ENCODE measurements around the gene JUP.

The JUP gene

DNA sequence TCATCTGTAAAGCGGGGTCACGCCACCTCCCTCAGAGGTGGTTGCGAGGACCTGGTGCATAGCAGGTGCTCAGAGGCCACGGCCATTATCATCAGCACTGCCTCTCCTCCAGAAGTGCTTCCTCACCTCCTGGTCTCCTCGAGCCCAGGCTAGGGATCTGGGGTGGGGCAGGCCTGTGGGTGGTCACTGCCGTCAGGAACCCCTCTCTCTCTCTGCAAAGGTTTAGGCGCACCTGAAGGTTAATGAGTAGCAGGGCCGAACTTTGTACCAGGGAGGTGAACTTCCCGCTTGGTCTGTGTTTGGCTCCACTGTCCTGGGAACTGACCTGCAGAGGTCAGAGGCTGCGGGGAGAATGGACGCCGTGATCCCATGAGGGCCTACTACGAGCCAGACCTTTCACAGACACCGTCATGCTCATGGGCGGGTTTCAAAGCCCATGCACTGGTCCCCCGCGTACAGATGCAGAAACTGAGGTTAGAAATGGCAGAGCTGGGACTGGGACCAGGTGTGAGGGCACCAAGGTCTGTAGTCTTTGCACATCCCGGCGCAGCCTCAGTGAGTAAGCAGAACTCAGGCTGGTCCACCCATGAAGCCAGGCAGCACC, 13.8 kb downstream of the JUP start:
- Histone ChIP-seq H3K9me3 (ENCODE audit: control insufficient read depth, low read length) (no peaks in the 10 kb centered on the region), H3K4me3 (ENCODE audit: low read length) (peak overlapping the region; percentile 27), H3K4me1 (ENCODE audit: control insufficient read depth, insufficient read depth, low read length) (peaks cover 67% of the 10 kb centered on the region), H3K27me3 (ENCODE audit: control insufficient read depth, insufficient read depth, low read length) (no peaks in the 10 kb centered on the region), H3K9ac (ENCODE audit: low read length) (peak overlapping the region; percentile 66), H3K36me3 (ENCODE audit: control insufficient read depth, insufficient read depth, low read length) (peaks cover 25% of the 10 kb centered on the region)

DNA sequence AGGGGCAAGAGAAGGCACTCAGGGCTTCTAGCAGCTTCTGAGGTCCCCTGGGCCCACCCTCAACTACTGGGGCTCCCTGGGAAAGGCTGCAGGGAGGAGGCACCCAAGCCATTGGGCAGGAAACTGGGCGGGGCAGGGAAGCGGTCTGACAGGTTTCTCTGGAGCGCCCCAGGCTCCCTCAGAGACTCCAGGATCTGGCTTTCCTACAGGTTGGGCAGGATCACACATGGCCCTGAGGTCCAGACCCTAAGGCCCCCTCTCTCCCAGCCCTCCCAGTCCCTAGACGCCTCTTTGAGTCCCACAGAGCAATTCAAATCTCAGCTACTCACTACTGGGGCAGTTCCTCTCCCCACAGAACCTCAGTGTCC, 14.3 kb downstream of the JUP start:
- Histone ChIP-seq H3K9ac (ENCODE audit: low read length) (peak overlapping the region; percentile 66), H3K9me3 (ENCODE audit: control insufficient read depth, low read length) (no peaks in the 10 kb centered on the region), H3K27me3 (ENCODE audit: control insufficient read depth, insufficient read depth, low read length) (no peaks in the 10 kb centered on the region), H3K4me1 (ENCODE audit: control insufficient read depth, insufficient read depth, low read length) (peaks cover 62% of the 10 kb centered on the region), H3K36me3 (ENCODE audit: control insufficient read depth, insufficient read depth, low read length) (peaks cover 30% of the 10 kb centered on the region), H3K4me3 (ENCODE audit: low read length) (peak overlapping the region; percentile 27)

DNA sequence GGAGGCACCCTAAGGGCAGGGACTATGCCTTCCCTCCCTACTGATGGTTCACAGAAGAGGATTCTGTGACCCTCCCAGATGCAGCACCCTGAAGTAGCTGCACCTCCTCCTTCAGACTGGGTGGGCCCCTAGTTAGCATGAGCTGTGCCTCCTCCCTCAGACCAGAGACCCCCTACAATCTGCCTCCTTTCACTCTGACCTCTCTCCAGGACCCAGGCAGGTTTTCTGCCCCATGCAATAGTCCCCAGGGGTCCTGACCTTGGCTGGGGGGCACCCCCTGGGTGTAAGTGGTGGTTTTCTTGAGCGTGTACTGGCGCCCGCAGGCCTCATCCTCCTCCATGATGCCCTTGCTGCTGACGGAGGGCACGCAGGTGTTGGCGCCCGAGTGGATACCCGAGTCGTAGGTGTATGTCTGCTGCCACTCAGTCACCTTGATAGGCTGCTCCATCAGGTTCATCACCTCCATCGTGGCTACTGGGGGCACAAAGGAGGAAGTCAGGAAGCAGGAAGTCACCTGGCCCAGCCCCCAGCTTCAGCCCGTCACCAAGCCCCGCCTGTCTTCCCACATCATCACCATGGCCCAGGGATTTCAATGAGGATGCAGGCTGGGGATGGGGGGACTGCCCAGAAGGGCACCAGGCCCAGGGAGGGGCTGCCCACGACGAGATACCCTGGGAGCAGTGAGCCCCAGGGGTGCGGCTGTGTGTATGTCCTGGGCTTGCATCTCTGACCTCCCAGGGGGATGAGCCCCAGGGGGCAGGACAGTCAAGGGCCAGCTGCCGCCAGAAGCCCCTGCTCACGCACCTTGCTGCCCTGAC, 14.9 kb downstream of the JUP start:
- H3K9ac ChIP-seq (ENCODE audit: low read length): peak overlapping the region; percentile 66
- no peaks in the 10 kb centered on the region for H3K9me3 ChIP-seq (ENCODE audit: control insufficient read depth, low read length)
- H3K36me3 ChIP-seq (ENCODE audit: control insufficient read depth, insufficient read depth, low read length): peaks cover 30% of the 10 kb centered on the region
- H3K4me1 ChIP-seq (ENCODE audit: control insufficient read depth, insufficient read depth, low read length): peaks cover 56% of the 10 kb centered on the region
- H3K4me3 ChIP-seq (ENCODE audit: low read length): peak overlapping the region; percentile 9
- H3K27me3 ChIP-seq (ENCODE audit: control insufficient read depth, insufficient read depth, low read length): no peaks in the 10 kb centered on the region

DNA sequence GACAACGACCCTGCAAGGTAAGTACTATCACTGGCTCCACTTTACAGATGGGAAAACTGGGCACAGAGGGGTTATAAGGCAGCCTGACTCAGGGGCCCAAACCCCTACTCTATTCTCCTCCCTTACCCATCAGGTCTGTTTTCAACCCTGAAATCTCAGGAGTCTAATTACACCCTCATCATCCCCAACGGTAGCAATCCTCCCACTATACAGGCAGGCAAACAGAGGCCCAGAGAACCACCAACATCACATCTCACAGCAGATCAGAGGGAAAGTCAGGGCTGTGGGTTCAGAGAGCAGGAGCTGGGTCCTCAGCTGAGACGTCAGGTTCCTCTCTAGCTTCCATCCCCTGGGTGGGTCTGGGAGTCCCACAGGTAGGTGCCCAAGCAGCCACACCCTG, 16.5 kb downstream of the JUP start:
- Histone ChIP-seq H3K4me3 (ENCODE audit: low read length) (no peak overlapping the region), H3K27me3 (ENCODE audit: control insufficient read depth, insufficient read depth, low read length) (no peaks in the 10 kb centered on the region), H3K9ac (ENCODE audit: low read length) (no peak overlapping the region), H3K36me3 (ENCODE audit: control insufficient read depth, insufficient read depth, low read length) (peaks cover 37% of the 10 kb centered on the region), H3K9me3 (ENCODE audit: control insufficient read depth, low read length) (no peaks in the 10 kb centered on the region), H3K4me1 (ENCODE audit: control insufficient read depth, insufficient read depth, low read length) (peaks cover 40% of the 10 kb centered on the region)

DNA sequence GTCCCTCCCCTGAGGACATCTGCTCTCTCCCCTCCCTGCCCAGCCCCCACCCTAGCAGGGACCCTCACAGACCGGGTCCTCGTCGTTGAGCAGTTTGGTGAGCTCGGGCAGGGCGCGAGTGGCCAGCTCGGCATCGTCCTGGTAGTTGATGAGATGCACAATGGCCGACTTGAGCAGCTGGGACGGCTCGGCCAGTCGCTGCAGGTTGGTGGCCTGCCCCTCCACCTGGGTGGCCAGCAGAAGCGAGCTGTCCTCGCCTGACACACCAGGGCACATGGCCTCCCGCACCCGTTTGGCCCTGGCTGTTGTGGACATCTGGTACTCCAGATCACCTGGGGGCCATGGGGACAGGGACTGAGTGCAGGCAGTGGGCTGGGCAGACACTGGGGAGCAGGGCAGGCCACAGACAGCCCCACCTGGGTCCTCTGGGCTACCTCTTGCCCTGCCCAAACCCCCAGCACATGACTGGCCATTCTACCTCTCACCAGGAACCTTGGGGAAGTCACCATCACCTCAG, 17.1 kb downstream of the JUP start:
- Histone ChIP-seq H3K4me1 (ENCODE audit: control insufficient read depth, insufficient read depth, low read length) (peaks cover 34% of the 10 kb centered on the region), H3K36me3 (ENCODE audit: control insufficient read depth, insufficient read depth, low read length) (peaks cover 43% of the 10 kb centered on the region), H3K9ac (ENCODE audit: low read length) (no peak overlapping the region), H3K27me3 (ENCODE audit: control insufficient read depth, insufficient read depth, low read length) (no peaks in the 10 kb centered on the region), H3K4me3 (ENCODE audit: low read length) (no peak overlapping the region), H3K9me3 (ENCODE audit: control insufficient read depth, low read length) (no peaks in the 10 kb centered on the region)

DNA sequence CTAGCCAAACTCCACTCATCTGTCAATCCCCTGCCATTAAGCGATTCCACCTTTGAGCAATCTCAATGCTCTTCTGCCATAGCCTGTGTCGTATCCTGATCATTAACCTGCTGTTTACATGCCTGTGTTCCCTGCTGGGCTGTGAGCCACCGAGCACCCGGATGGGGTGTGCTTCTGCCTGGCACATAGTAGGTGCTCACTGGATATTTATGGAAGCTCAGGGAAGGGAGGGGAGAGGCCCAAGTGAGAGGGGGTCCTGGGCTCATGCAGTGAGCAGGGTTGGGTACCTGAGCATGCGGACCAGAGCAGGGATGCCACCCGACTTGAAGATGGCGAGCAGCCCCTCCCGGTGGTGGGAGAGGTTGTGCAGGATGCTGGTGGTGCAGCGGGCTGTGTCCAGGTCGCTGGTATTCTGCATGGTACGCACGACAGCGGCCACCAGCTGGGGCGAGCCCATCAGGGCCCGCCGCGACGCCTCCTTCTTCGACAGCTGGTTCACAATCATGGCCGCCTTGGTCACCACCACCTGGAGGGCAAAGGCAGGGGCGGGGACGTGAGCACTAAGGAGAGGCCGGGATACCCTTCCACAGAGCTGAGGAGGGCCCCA, 17.7 kb downstream of the JUP start:
- H3K36me3 ChIP-seq (ENCODE audit: control insufficient read depth, insufficient read depth, low read length): peaks cover 46% of the 10 kb centered on the region
- H3K27me3 ChIP-seq (ENCODE audit: control insufficient read depth, insufficient read depth, low read length): no peaks in the 10 kb centered on the region
- no peak overlapping the region for H3K4me3 ChIP-seq (ENCODE audit: low read length)
- H3K9ac ChIP-seq (ENCODE audit: low read length): no peak overlapping the region
- H3K4me1 ChIP-seq (ENCODE audit: control insufficient read depth, insufficient read depth, low read length): peaks cover 28% of the 10 kb centered on the region
- H3K9me3 ChIP-seq (ENCODE audit: control insufficient read depth, low read length): no peaks in the 10 kb centered on the region

DNA sequence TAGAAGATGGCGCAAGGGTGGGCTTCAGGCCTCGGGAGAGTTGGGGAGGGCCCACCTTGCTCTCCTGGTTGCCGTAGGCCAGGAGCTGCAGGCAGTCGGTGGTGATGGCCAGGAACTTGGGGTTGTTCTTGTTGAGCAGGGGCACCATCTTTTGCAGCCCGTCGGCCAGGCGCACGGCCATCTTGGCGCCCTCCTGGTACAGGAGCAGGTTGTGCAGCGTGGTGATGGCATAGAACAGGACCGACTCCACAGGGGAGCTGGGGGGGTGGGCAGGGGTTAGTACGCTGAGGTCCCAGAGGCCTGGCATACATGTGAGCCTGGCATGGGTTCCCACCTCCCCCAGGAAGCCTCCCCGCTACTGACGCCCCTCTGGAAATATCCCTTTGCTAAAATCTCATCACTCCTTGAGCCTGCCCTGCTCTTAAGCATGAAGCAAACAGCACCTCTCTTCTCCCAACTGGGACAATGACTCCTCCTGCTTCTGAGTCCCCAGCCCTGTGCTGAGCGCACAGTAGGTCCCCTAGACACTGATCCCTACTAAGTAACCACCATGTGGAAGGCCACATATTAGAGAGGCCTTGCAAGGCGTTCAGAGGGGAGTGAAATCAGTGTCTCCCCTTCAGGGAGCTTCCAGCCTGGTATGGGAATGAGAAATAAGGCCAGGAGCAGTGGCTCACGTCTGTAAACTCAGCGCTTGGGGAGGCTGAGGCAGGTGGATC, 19.0 kb downstream of the JUP start:
- Histone ChIP-seq H3K9ac (ENCODE audit: low read length) (no peak overlapping the region), H3K36me3 (ENCODE audit: control insufficient read depth, insufficient read depth, low read length) (peaks cover 59% of the 10 kb centered on the region)

DNA sequence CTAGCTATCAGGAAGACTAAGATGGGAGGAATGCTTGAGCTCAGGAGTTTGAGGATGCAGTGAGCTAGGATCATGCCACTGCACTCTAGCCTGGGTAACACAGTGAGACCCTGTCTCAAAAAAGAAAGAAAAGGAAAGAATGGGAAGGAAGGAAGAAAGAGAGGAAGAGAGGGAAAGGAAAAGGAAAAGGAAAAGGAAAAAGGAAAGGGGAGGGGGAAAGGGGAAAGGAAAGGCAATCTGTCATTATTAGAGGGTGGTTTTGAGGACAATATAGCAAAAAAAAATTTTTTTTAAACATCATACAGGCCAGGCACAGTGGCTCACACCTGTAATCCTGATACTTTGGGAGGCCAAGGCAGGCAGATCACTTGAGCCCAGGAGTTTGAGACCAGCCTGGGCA, 20.4 kb downstream of the JUP start:
- no peak overlapping the region for H3K4me3 ChIP-seq (ENCODE audit: low read length)
- H3K36me3 ChIP-seq (ENCODE audit: control insufficient read depth, insufficient read depth, low read length): peaks cover 56% of the 10 kb centered on the region
- H3K4me1 ChIP-seq (ENCODE audit: control insufficient read depth, insufficient read depth, low read length): peaks cover 1% of the 10 kb centered on the region

More for the DNA sequence above, 19.0 kb downstream of the JUP start:
- H3K4me1 ChIP-seq (ENCODE audit: control insufficient read depth, insufficient read depth, low read length): peaks cover 14% of the 10 kb centered on the region
- H3K9me3 ChIP-seq (ENCODE audit: control insufficient read depth, low read length): no peaks in the 10 kb centered on the region
- H3K4me3 ChIP-seq (ENCODE audit: low read length): no peak overlapping the region
- no peaks in the 10 kb centered on the region for H3K27me3 ChIP-seq (ENCODE audit: control insufficient read depth, insufficient read depth, low read length)

DNA sequence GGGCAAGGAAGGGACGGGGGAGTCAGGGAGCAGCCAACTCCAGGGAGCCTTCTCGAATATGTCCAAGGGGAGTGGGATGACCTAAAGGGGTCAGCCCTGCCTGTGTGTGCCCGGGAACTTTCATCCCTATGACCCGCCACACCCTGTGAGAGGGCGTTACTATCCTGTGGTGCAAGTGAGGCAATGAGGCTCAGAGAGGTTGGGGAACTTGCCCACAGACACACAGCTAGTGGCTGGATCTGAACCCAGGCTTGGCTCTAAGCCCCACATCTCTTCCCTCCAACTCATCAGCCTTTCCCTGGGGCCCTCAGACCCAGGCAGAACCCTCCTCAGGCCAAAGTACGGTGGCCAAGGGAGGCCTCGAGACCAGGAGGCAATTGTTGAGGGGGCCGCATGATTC, 23.2 kb downstream of the JUP start:
- Histone ChIP-seq H3K27me3 (ENCODE audit: control insufficient read depth, insufficient read depth, low read length) (no peaks in the 10 kb centered on the region), H3K36me3 (ENCODE audit: control insufficient read depth, insufficient read depth, low read length) (peaks cover 60% of the 10 kb centered on the region), H3K4me3 (ENCODE audit: low read length) (no peak overlapping the region), H3K4me1 (ENCODE audit: control insufficient read depth, insufficient read depth, low read length) (no peaks in the 10 kb centered on the region), H3K9me3 (ENCODE audit: control insufficient read depth, low read length) (no peaks in the 10 kb centered on the region), H3K9ac (ENCODE audit: low read length) (no peak overlapping the region)

More for the DNA sequence above, 20.4 kb downstream of the JUP start:
- Histone ChIP-seq H3K27me3 (ENCODE audit: control insufficient read depth, insufficient read depth, low read length) (no peaks in the 10 kb centered on the region), H3K9me3 (ENCODE audit: control insufficient read depth, low read length) (no peaks in the 10 kb centered on the region), H3K9ac (ENCODE audit: low read length) (no peak overlapping the region)

DNA sequence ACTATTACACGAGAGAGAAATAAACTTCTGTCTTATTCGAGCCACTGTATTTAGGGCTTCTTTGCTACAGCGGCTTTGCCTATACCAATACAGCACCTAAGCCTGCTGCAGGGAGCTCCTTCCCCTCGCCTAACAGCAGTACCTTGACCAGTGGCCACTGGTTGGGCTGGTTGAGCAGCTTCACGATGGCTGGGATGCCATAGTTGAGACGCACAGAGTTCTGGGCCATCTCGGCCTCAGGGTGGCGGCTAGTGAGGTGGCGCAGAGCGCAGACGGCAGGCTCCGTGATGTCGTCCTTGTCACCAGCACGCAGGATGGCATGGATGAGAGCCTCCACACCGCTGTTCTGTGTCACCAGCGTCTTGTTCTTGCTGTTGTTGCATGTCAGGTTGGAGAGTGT, 23.7 kb downstream of the JUP start:
- Histone ChIP-seq H3K27me3 (ENCODE audit: control insufficient read depth, insufficient read depth, low read length) (no peaks in the 10 kb centered on the region), H3K4me1 (ENCODE audit: control insufficient read depth, insufficient read depth, low read length) (no peaks in the 10 kb centered on the region), H3K4me3 (ENCODE audit: low read length) (no peak overlapping the region), H3K36me3 (ENCODE audit: control insufficient read depth, insufficient read depth, low read length) (peaks cover 62% of the 10 kb centered on the region), H3K9ac (ENCODE audit: low read length) (no peak overlapping the region), H3K9me3 (ENCODE audit: control insufficient read depth, low read length) (no peaks in the 10 kb centered on the region)

DNA sequence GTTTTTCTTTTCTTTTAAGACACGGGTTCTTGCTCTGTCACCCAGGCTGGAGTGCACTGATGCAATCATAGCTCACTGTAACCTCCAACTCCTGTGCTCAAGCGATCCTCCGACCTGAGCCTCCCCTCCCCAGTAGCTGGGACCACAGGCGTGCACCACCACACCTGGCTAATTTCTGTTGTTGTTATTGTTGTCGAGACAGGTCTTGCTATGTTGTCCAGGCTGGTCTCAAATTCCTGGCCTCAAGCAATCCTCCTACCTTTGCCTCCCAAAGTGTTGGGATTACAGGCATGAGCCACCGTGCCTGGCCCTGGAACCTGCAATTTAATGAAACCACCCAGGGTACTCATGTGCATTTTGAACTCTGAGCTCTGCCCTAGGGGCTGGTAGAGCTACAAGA, 24.1 kb downstream of the JUP start:
- peaks cover 58% of the 10 kb centered on the region for H3K36me3 ChIP-seq (ENCODE audit: control insufficient read depth, insufficient read depth, low read length)

DNA sequence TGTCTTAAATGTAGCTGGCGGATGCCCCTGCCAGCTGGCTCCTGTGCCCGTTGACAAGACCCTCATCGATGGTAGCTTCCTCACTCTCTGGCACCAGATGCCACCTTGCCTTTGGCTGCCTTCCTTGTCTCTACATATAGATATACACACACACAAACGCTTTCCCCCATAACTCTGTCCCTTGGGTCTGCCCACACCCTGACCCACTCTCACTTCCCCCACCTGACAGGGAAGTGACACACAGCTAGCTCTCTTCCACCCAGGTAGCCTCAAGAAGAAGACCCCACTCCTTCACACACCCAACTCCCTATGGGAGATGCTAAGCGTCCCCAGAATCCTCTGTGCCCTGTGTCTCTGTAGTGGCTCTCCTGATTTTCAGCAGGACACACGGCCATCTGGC, 25.6 kb downstream of the JUP start:
- Histone ChIP-seq H3K9me3 (ENCODE audit: control insufficient read depth, low read length) (no peaks in the 10 kb centered on the region), H3K4me1 (ENCODE audit: control insufficient read depth, insufficient read depth, low read length) (no peaks in the 10 kb centered on the region), H3K36me3 (ENCODE audit: control insufficient read depth, insufficient read depth, low read length) (peaks cover 56% of the 10 kb centered on the region), H3K4me3 (ENCODE audit: low read length) (no peak overlapping the region), H3K9ac (ENCODE audit: low read length) (no peak overlapping the region), H3K27me3 (ENCODE audit: control insufficient read depth, insufficient read depth, low read length) (no peaks in the 10 kb centered on the region)

More for the DNA sequence above, 24.1 kb downstream of the JUP start:
- Histone ChIP-seq H3K9me3 (ENCODE audit: control insufficient read depth, low read length) (no peaks in the 10 kb centered on the region), H3K4me1 (ENCODE audit: control insufficient read depth, insufficient read depth, low read length) (no peaks in the 10 kb centered on the region), H3K9ac (ENCODE audit: low read length) (no peak overlapping the region), H3K27me3 (ENCODE audit: control insufficient read depth, insufficient read depth, low read length) (no peaks in the 10 kb centered on the region), H3K4me3 (ENCODE audit: low read length) (no peak overlapping the region)
